ENCODE data around the gene ZNF629.

- no peak for TF ChIP-seq CTCF (IDR thresholded peaks at IDR 0.05; ENCODE audit: poor library complexity)
- no peak for TF ChIP-seq EZH2 (IDR thresholded peaks at IDR 0.05; ENCODE audit: borderline replicate concordance)
Observed at GRCh38 chr16:30737794-30738648, 49.0 kb downstream of the ZNF629 start.
